Dendritic cell treated with granulocyte-macrophage colony-stimulating factor and Interleukin-4, amounts not matched to agents 40 ng/mL and 50 ng/mL, for 4 days (primary cell): ENCODE measurements around the gene C8A.

Experiments
- H3K27ac Mint-ChIP-seq: one replicate; pipeline ENCODE4 v1.8.0; 2022; ENCODE audit warnings: mild to moderate bottlenecking, mixed read lengths
- H3K27me3 Mint-ChIP-seq: one replicate; pipeline ENCODE4 v1.8.0; 2022; ENCODE audit warnings: mild to moderate bottlenecking, mixed read lengths
- H3K36me3 Mint-ChIP-seq: one replicate; pipeline ENCODE4 v1.8.0; 2022; ENCODE audit warnings: low read depth, mixed read lengths
- H3K4me1 Mint-ChIP-seq: one replicate; pipeline ENCODE4 v1.8.0; 2022; ENCODE audit warnings: low read depth, mixed read lengths
- H3K4me3 Mint-ChIP-seq: one replicate; pipeline ENCODE4 v1.8.0; 2022; ENCODE audit warnings: mild to moderate bottlenecking, moderate library complexity, mixed read lengths
- H3K9me3 Mint-ChIP-seq: one replicate; pipeline ENCODE4 v1.8.0; 2022; ENCODE audit warnings: mixed read lengths
- intact Hi-C: fragments of 100-400 bp; cut with micrococcal nuclease; formaldehyde crosslinking; loops from one replicate; pipeline ENCODE4 v1.15.0; 2022

C8A gene

DNA sequence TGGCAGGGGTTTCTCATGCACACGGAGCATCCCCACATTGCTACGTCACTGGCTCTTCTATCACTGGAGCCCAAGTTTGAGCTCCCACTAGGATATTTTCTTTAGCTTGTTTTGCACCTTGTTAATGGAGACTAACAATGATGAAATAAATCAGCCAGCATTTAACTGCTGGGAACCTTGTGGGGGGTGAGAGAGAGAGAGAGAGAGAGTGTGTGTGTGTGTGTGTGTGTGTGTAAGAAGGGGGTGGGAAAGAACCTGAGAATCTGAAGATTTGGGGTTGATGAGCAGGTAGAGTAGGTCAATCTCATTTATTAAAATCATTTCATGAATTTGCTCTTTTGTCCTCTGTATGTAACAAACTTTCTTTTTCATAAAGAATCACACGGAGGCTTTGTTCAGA, 110.6 kb downstream of the C8A start:
- H3K36me3 Mint-ChIP-seq, result no peaks in the 10 kb centered on the region

DNA sequence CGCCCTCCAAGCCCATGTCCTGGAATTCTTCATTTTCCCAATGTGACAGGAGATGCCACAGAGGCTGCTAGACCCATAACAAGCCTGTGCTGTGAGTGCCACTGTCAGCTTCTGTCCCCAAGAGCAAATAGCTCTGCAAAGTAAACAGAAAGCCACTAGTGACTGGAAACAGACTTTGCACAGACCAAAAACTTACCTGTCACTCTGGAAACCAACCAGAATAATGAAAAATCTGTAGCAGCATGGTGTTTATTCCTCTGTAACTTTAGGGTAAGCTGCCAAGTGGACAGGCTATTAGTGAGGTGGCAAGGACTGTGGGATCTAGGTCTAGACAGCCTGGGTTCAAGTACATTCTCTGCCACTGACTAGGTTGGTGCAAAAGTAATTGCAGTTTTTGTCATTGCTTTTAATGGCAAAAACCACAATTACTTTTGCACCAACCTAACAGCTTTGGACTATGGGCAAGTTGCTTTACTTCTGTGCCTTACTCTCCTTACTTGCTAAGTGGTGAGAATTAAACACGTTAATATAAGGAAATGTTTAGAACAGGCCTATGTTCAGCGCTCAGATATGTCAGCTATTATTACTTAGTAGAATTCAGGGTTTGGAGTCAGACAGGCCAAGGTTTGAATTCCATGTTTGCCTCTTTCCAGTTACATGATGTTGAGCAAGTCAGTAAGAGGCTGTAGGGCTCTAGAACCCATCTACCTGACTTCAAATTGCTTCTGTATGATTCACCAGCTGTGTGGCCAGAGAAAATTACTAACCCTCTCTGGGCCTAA, 111.5 kb downstream of the C8A start, which contains the start of gene C8B:
Gene C8B (minus strand): TSS at position 100 of the 782 bp plus-strand sequence. CDS start 67 bp downstream, at position 33.
- Mint-ChIP-seq H3K4me3 (no peak within 1 kb of the TSS), H3K4me1 (no peaks in the 10 kb centered on the region), H3K9me3 (no peaks in the 10 kb centered on the region), H3K27me3 (no peaks in the 10 kb centered on the region), H3K27ac (no peak within 1 kb of the TSS), H3K36me3 (no peaks in the 10 kb centered on the region)
- intact Hi-C loops, result no loop called here

More for the DNA sequence above, 110.6 kb downstream of the C8A start:
- Mint-ChIP-seq H3K4me1 (no peaks in the 10 kb centered on the region), H3K27me3 (no peaks in the 10 kb centered on the region), H3K4me3 (no peak overlapping the region), H3K27ac (no peak overlapping the region), H3K9me3 (no peaks in the 10 kb centered on the region)
- intact Hi-C loops, result no loop called here

DNA sequence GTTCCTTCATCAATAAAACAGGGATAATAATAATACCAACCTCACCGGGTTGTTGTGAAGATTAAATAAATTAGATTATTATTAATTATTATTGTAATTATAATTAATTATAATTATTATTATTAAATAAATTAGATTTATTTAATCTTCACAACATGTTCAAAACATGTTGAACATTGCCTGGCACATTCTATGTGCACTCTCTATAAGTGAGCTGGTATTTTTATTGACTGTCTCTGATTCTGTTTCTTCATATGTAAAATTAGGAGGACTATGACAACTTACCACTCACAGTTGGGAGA, 112.1 kb downstream of the C8A start:
- no peaks in the 10 kb centered on the region for H3K9me3 Mint-ChIP-seq
- no peaks in the 10 kb centered on the region for H3K36me3 Mint-ChIP-seq
- H3K4me1 Mint-ChIP-seq, result no peaks in the 10 kb centered on the region
- H3K4me3 Mint-ChIP-seq, result no peak overlapping the region
- H3K27me3 Mint-ChIP-seq, result no peaks in the 10 kb centered on the region
- intact Hi-C loops, result no loop called here
- H3K27ac Mint-ChIP-seq, result no peak overlapping the region

DNA sequence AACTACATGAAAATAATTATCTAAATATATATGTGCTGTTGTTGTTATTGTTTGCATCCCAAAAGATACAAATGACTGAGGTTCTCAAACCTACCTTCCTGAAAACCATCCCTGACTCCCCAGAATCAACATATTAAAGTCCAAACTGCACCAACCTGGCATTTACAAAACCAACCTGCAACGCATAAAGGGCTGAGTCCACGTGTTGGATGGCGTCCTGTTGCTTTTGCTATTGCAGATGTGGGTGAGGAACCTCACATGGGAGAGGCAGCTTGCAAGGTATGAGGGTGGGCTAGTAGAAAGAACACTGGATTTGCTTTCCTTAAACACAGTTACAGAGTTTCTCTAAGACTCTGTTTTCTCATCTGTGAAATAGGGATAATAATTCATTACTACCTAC, 112.8 kb downstream of the C8A start:
- Mint-ChIP-seq H3K4me1 (no peaks in the 10 kb centered on the region), H3K9me3 (no peaks in the 10 kb centered on the region), H3K4me3 (no peak overlapping the region), H3K27me3 (no peaks in the 10 kb centered on the region), H3K27ac (no peak overlapping the region), H3K36me3 (no peaks in the 10 kb centered on the region)
- intact Hi-C loops, result no loop called here
